ENCODE measurements around the gene CAMTA1. TPM values are rescaled to one million over a fixed set of nuclear protein-coding genes. Genes with fewer than 3 reads are reported as not detected.

CAMTA1 gene
- total RNA-seq, 1 donor from 2014 or later, result 30.6 TPM

DNA sequence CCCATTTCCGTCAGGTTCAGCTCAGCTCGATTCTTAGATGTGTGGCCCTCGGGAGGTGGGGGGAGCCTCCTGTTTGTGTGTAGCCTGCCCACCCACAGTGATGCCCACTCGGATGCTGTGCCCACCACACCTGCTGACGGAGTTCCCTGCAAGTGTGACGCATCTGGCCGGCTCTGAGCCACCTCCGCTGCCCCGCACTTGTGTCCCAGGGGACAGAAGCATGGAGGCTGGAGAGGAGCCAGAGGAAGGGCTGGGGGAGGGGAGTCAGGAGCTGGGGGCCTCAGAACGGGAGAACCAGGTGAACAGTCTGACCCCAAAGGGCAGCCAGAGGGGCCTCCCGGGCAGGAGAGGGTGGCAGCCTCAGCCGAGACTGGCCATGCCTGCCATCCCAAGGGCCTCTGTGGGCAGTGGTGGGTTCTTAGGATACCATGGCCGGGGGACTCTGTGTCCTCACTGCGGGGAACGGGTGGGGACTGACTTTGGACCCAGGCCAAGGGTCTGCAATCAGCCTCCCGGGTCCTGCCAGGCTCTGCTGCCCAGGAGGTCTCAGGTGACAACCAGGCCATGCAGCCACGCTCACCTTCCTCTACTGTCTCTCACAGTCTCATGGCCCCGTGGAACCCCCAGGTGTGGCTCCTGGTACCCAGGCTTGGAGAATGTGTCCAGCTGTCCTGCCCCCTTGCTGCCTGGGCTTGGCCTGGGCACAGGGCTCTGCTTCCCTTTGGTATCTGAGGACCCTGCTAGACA, 718.6 kb downstream of the CAMTA1 start:
- no peak for DNase-seq

DNA sequence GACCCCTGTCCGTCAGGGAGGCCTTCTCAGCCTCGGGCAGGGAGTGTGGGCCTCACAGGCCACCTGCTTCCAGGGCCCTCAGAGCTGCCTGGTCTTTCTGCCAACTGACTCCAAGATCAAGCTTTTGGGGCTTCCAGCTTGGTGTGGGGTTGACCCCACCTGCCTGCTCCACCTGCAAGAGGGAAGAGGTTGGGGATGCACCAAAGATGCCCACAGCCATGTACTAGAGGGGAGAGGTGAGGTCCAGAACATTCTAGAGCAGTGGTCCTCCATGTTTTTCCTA, 719.1 kb downstream of the CAMTA1 start:
- DNase-seq, result no peak

- no peak for DNase-seq
Measured at GRCh38 chr1:7505094-7505770, 720.0 kb downstream of the CAMTA1 start.

DNA sequence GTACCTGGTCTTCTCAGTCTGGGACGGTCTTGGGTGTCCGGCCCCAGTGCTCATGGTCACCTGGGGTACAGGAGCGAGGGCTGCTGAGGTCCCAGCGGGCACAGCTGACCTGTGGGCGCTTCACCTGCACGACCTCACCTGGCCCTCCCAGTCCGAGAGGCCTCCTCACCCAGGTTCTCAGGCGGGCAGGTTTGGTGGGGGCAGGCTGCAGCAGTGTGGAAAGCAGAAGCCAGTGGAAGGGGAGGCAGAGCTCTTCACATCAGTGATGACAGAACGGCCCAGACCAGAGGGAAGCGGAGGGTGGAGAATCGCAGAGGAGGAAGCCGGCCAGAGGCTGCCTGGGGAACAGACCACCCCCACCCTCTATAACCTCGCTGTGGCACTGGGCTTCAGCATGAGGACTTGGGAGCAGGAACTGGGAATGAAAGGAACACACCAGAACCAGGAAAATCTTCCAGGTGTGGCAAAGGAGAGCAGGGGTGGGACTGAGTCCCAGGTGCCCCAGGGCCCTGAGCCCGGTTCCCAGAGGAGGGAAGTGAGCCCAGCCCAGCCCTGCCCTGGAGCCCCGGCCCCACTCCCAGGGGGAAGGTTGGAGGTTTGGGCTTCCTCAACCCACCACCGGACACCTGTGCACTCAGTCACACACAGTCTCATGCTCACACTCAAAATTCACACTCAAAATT, 720.7 kb downstream of the CAMTA1 start:
- DNase-seq, result no peak

DNA sequence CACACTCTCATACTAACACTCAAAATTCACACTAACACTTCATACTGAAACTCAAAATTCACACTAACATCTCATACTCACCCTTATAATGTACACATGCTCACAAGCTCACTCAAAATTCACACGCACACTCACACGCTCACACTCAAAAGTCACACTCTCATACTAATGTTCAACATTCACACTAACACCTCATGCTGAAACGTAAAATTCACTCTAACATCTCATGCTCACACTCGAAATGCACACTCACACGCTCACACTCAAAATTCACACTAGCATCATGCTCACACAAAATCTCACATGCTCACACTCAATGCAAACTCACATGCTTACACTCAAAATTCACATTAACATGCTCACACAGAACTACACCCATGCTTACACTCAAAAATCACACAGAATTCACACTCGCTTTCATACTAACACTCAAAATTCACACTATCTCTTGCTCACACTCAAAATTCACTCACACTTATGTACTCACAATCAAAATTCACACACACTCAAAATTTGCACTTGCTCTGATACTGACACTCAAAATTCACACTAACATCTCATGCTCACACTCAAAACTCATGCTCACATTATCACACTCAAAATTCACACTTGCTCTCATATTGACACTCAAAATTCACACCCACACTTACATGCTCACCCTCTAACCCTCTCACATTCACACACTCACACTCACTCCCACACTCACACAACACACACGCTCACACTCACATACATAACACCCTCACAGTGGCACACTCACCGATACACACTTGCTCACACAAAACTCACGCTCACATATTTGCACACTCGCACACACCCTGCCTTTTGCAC, 721.4 kb downstream of the CAMTA1 start:
- DNase-seq, result no peak

- DNase-seq, result no peak
Measured at GRCh38 chr1:7507285-7508019, 722.2 kb downstream of the CAMTA1 start.

DNA sequence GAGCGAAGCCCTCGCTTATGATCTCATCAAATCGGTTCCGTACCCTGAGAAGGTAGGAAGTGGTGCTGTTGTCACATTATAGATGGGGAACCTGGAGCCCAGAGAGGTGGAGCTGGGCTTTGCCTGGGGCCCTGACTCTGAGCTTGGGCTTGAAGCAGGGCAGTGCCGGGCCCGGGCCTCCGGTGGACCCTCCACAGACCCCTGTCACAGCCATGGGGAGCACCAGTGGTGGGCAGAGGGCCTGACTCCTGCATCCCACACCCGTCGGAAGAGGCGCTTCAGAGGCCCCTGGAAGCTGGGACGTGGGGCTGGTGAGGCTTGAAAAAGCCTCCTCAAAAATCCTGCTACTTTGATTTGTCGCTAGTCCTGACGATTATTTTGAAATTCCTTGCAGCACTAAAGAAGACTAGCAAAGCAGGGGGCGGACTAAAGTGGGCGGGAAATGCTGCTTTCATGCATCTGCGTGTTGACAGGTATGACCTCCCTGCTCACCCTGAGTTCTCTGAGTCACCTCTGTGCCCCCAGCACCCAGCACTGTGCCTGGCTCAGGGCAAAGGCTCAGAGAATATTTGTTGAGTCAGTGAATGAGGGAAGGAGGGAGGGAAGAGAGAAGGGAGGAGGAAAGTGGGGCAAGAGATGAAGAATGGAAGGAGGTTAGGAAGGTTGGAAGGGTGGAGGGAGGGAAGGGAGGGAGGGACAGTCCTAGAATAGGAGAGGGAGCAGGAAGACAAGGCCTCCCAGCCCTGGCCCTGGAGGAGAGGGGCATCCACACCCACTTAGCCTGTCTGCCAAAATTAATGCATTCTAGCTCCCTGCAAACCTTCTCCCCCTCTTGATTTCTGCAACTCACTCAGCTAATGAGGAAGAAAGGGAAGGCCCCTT, 723.0 kb downstream of the CAMTA1 start:
- no peak for DNase-seq

- no peak for DNase-seq
Measured at GRCh38 chr1:7508934-7509519, 723.8 kb downstream of the CAMTA1 start.

DNA sequence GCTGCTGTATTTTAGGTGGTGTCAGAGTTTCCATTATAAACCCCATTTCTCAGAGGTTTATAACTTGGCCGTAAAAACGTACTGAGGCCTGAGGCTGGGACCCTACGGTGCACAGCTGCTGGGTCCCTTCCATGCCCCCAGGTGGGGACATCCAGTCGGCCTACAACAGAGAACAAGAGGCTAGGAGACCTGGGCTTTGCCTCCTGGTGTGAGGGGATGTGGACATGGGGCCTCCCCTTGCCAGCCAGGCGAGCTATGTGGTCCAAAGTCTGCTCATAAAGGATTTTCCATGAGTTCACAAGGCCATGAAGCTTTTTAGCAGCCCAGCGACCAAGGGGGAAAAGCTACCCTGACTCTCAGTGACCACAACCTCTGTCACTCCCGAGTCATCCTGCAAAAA, 724.3 kb downstream of the CAMTA1 start:
- no peak for DNase-seq

GRCh38 chr1:7510389-7510931, 725.2 kb downstream of the CAMTA1 start:
- DNase-seq, result no peak

DNA sequence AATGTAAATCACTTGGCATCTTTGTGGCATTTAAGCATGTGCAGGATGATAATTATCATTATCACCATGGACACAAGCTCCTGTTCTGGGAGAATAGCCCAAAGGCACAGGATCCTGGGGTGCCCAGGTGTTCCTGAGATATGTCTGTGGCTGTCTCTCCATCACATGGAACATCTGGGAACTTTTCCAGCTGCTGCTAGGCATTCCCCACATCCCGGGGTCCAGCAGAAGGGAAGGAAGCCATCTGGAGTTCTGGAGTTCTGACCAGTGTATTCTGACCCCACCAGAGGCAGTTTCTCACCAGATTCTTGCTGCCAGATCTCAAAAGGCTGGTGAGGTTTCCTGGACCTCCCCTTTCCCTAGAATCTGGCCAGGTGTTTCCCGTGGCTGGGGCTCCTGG, 726.1 kb downstream of the CAMTA1 start:
- no peak for DNase-seq

- no peak for DNase-seq
Measured at GRCh38 chr1:7513081-7513480, 727.8 kb downstream of the CAMTA1 start.

GRCh38 chr1:7515175-7515574, 729.9 kb downstream of the CAMTA1 start:
- no peak for DNase-seq

- no peak for DNase-seq
Measured at GRCh38 chr1:7515904-7516303, 730.6 kb downstream of the CAMTA1 start.

DNA sequence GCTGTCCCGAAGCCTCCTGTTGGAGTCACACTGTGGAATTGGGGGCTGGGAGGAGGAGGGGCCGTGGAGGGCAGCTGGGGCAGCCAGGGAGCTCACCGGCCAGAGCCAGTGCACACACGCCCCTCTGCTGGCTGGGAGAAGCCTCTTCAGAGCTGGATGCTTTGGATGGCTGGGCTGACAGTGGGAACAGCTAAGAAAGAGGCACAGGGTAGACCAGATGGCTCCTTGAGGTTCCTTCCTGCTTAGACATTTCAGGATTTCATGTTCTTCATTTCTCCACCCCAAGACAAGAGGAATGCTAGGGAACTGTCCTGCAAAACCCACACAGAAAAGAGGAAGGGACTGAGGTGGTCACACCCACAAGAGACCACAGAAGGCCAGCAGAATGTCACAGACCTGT, 731.1 kb downstream of the CAMTA1 start:
- DNase-seq, result no peak

DNA sequence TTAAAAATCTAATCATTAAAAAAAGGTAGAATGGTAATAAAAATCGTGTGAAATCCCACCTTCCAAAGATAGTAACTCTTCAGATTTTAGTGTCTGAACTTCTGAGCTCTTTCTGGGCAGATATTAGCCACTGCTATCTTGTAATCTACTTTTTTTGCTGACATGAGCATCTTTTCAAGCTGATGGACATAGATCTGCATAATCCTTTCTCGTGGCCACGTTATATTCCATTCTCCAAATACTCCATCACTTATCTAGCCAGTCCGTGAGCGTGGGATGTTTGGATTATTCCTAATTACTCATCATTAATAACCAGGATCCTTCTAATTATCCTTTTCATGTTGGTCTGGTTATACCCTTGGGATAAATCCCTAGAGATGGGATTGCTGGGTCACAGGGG, 731.7 kb downstream of the CAMTA1 start:
- DNase-seq, result no peak

- DNase-seq, result no peak
Measured at GRCh38 chr1:7517611-7518330, 732.5 kb downstream of the CAMTA1 start.

DNA sequence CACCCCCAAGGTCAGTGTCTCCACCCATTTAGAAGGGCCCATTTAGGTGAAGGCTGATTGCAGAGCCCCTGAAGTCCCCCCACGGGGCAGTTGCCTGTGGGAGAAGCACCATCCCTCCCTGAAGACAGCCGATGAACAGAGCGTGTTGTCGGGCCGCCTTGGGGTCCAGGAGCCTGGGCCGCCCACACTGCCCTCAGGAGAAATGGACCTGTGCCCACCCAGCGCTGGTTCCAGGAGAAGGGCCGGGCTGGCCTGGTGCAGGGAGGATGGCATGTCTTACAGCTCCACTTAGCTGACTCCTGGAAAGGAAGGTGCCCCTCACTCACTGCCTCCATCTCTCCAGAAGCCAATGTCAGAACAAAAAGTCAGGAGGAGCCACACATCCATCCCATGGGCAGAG, 733.2 kb downstream of the CAMTA1 start:
- no peak for DNase-seq

DNA sequence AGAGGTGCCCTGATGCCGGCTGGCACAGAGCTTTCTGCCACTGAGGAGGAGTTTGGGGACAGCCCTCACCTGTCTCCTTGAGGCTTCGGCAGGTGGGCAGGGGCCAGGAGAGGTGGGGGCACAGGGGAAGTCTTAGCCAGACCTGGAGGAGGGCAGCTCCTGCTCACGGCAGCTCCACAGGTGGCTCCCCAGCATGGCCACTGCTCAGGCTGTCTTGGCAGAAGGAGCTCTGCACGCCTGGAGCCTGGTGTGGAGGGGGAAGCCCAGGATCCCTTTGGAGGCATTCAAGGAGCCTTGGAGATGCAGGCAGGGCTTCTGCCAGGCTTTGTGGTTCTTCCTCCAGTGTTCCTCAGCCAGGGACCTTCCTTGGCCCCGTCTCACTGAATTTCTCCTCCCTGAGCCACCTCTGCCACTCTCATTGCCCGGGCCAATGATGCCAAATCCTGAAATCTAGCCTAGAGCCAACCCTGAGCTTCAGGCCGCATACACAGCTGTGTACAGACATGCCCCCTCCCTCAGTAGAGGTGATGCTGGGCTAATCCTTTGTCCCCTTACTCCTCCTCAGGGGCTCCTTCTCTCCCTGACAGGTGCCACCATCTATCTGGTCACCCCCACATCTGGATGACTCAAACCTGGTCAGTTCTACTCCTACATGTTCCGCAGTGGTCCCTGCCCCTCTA, 734.1 kb downstream of the CAMTA1 start:
- DNase-seq, result no peak

Measured in skin of body (tissue), 2 donors.